ENCODE measurements around the gene PLSCR4. TPM values are rescaled to one million over a fixed set of nuclear protein-coding genes. Genes with fewer than 3 reads are reported as not detected.

Gene PLSCR4
- total and polyA plus RNA-seq, 2 donors (not counting 3 experiments of a cell fraction or from before 2014, with no cell fraction given), result 81.5 to 91.7 TPM

DNA sequence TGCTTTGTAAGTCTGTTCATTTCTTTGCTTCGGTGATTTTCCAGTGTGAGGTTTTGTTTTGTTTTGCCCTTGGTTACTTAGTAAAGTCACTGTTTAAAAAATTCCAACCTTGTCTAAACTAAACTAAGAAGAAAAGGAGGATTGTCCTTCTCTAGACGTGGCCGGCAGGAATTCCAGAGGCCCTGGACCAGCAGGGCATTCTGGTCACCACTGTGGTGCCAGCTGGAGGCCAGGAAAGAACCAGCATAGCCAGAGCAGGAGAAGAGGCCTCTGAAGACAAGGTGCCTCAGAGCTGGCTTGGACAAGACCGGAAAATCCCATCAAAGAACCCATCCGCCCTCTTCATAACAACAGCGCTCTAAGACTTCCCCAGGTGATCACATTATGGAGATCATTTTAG lies 98.1 kb downstream of the PLSCR4 start:
- intact Hi-C loops (cut with micrococcal nuclease), result no loop called here

More for the DNA sequence above, 98.1 kb downstream of the PLSCR4 start:
- H3K27ac ChIP-seq (ENCODE audit: insufficient read depth, low read depth, low read length), result no peak overlapping the region
- H3K4me1 ChIP-seq (ENCODE audit: control insufficient read depth, extremely low read depth, insufficient read depth, low read length), result peaks cover 26% of the 10 kb centered on the region
- CTCF ChIA-PET, result interaction anchor here (0.7 to 1.5 kb wide), 4 partner anchors 26 to 87 kb away, joined by 3 to 7 read pairs (median 4); no protein-coding TSS in a partner anchor
- no peaks in the 10 kb centered on the region for H3K27me3 ChIP-seq (ENCODE audit: control insufficient read depth in 2 of 2, insufficient read depth in 2 of 2, low read length in 2 of 2)
- H3K4me2 ChIP-seq (ENCODE audit: insufficient read depth, low read length), result no peak overlapping the region
- no peak overlapping the region for H3K4me3 ChIP-seq (replicated peaks in 1 of 3; ENCODE audit: insufficient read depth in 1 of 3, low read depth in 1 of 3, low read length in 3 of 3)
- DNase-seq (ENCODE audit: low read depth, low spot score) (no peak), FAIRE-seq (no peak)
- dilution Hi-C loops (cut with MboI; ENCODE audit: extremely low pct_ligation_motif_present, low sequenced_read_pairs), result no loop called here
- H3K9me3 ChIP-seq (replicated peaks; ENCODE audit: control insufficient read depth, insufficient read depth, low read length), result no peaks in the 10 kb centered on the region
- no peak overlapping the region for H2AFZ ChIP-seq (ENCODE audit: low read depth, low read length)
- TF ChIP-seq, protein P1, sequence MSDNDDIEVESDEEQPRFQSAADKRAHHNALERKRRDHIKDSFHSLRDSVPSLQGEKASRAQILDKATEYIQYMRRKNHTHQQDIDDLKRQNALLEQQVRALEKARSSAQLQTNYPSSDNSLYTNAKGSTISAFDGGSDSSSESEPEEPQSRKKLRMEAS (IDR thresholded peaks at IDR 0.05; ENCODE audit: insufficient read depth, insufficient read length), result no peak
- TF ChIP-seq, protein P2, sequence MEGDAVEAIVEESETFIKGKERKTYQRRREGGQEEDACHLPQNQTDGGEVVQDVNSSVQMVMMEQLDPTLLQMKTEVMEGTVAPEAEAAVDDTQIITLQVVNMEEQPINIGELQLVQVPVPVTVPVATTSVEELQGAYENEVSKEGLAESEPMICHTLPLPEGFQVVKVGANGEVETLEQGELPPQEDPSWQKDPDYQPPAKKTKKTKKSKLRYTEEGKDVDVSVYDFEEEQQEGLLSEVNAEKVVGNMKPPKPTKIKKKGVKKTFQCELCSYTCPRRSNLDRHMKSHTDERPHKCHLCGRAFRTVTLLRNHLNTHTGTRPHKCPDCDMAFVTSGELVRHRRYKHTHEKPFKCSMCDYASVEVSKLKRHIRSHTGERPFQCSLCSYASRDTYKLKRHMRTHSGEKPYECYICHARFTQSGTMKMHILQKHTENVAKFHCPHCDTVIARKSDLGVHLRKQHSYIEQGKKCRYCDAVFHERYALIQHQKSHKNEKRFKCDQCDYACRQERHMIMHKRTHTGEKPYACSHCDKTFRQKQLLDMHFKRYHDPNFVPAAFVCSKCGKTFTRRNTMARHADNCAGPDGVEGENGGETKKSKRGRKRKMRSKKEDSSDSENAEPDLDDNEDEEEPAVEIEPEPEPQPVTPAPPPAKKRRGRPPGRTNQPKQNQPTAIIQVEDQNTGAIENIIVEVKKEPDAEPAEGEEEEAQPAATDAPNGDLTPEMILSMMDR (IDR thresholded peaks at IDR 0.05; ENCODE audit: extremely low read depth in 1 of 2, insufficient read depth in 1 of 2, low read depth in 1 of 2, low read length in 2 of 2), result no peak
- TF ChIP-seq EZH2 (IDR thresholded peaks at IDR 0.05; ENCODE audit: borderline replicate concordance, low read depth, low read length, severe bottlenecking), result no peak
- no peak for TF ChIP-seq MYC (IDR thresholded peaks at IDR 0.05; ENCODE audit: low read depth, low read length)
- TF ChIP-seq GATA2 (IDR thresholded peaks at IDR 0.05; ENCODE audit: insufficient read depth, insufficient read length, low read depth, low read length), result no peak
- no peak for TF ChIP-seq POLR2A (IDR thresholded peaks at IDR 0.05; ENCODE audit: low read depth, low read length)
- TF ChIP-seq FOS (IDR thresholded peaks at IDR 0.05; ENCODE audit: borderline replicate concordance, insufficient read depth, low read length), result no peak
- no peak for TF ChIP-seq JUN (IDR thresholded peaks at IDR 0.05; ENCODE audit: borderline replicate concordance, insufficient read depth, insufficient read length, low read depth)
- H3K79me2 ChIP-seq (ENCODE audit: control insufficient read depth, insufficient read depth, low read length), result peaks cover 99% of the 10 kb centered on the region
- H4K20me1 ChIP-seq (replicated peaks; ENCODE audit: control insufficient read depth, extremely low read depth, insufficient read depth, low read length), result peaks cover 2% of the 10 kb centered on the region
- no peak overlapping the region for H3K9ac ChIP-seq (replicated peaks; ENCODE audit: extremely low read depth, insufficient read depth, low read length)
- peaks cover 0 to 11% of the 10 kb centered on the region in 2 experiments for H3K36me3 ChIP-seq (ENCODE audit: control insufficient read depth in 2 of 2, extremely low read depth in 1 of 2, insufficient read depth in 2 of 2, low read length in 2 of 2)
- POLR2A ChIA-PET, result interaction anchor here (1.1 kb wide), 1 partner anchor 10 kb away, joined by 3 read pairs; no protein-coding TSS in a partner anchor
- no peaks in the 10 kb centered on the region for H3K9me1 ChIP-seq (replicated peaks; ENCODE audit: control insufficient read depth, extremely low read depth, insufficient read depth, low read length)
- BruUV-seq (replicated peaks), result no TSS peak
